ENCODE results near the gene NUBPL.
"Not testable (repeated sequence)": the region's sequence is repeated elsewhere in the genome, so short reads cannot be mapped to it uniquely, and the experiment has no call there.

The NUBPL gene

GRCh38 chr14:31749275-31749674 is 188.1 kb downstream of the NUBPL start:
- DNase-seq, result no peak

GRCh38 chr14:31751047-31751446 is 189.8 kb downstream of the NUBPL start:
- DNase-seq, result not testable (repeated sequence)

DNA sequence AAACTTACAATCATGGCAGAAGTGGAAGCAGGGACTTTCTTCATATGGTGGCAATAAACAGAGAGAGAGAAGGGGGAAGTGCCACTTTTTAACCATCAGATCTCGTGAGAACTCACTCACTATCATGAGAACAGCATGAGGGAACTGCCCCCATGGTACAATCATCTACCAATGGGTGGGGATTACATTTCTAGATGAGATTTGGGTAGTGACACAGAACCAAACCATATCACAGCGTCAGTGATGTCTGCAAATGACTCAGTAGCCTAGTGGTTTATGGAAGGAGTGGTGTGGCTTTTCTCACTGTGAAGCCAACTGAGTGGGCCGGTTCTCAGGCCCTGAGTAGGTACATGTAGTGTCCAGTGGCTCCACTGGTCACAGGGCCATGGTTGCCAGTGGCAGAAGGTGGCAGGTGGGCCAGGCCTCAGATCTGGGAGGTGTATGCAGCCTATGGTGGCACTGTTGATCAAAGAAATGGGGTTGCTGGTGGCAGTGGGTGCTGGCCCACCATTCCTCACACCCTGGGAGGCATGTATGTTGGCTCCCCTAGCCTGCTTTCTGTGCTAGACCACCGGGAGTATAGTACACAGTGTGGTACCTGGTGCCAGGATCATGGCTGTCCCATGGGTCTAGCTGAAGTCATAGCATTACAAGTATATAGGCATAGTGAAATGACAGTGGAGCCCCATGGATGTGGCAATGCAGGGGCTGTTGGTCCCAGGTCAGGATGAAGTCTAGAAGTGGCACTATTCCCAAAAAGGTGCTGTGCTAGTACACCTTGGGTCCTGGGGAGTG is 191.9 kb downstream of the NUBPL start:
- DNase-seq, result no peak

DNA sequence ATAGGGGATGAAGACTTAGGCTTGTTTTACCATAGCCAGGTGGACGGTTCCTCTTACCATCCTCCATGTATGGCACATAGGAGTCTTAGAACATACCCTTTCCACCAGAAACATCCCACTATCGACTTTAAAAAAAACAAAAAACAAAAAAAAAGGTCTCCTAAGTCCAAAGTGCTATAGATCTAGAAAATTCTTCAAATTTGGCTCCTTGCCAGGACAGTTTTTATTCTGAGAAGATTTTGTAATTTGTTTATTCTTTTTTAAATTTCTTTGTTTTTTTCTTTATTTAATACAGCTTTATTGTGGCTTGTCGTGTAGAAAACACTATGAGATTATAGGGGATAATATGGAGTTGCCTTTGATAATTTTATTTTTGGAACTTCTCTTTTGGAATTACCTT is 197.7 kb downstream of the NUBPL start:
- no peak for DNase-seq

DNA sequence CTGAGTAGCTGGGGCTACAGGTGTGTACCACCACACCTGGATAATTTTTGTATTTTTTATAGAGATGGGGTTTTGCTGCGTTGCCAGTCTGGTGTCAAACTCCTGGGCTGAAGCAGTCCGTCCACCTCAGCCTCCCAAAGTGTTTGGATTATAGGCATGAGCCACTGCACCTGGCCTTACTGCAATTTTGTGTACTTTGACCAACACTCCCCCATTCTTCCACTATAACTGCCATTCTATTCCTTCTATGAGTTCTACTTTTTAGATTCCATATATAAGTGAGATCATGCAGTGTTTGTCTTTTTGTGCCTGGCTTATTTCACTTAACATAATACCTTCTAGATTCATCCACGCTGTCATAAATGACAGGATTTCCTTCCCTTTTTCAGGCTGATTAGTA is 199.1 kb downstream of the NUBPL start:
- DNase-seq, result no peak

- DNase-seq, result no peak
Observed at GRCh38 chr14:31761325-31761724, 200.1 kb downstream of the NUBPL start.

- no peak for DNase-seq
Observed at GRCh38 chr14:31763041-31763440, 201.8 kb downstream of the NUBPL start.

DNA sequence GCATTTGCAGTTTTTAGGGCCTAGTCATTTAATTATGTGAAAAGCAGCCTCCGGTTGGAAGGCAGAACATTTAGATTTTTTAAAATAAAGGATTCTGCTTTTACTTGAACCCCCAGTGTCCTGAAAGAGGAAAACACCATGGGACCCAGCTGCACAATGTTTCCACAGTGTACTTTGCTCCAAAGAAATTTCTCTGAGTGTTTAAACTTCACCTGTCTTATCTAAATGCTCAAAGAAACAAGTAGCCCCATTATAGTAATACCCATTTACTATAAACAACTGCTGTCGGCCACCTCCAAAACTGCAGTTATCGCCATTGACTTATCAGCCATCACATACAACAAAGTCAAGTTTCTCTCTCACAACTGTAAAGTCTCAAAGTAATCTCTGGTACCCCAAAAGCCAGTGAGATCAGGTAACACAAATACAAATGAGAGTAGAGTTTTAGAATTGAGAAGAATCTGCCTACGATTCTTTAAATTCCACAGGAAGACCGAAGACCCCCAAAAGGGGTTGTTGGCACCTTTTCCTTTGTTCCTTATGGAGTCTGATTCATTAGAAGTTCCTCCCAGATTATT is 205.2 kb downstream of the NUBPL start:
- no peak for DNase-seq

GRCh38 chr14:31768355-31768754 is 207.2 kb downstream of the NUBPL start:
- DNase-seq, result no peak

GRCh38 chr14:31770271-31770670 is 209.1 kb downstream of the NUBPL start:
- no peak for DNase-seq

DNA sequence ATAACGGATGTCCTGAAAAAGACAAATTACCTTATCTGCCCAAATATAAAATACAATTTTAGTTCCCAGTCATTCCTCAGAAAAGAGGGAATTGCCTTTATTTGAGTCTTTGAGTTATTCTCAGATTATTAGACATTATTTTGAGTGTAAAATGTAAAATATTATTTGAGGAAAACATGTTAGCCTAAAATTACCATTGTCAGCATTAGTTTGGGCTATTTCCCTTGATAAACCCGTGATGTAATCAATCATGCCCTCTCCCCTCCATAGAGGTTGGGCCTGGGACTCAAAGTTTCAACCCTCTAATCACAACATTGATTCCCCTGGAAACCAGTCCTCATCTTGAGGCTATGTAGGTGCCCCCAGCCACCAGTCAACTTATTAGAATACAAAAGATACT is 213.4 kb downstream of the NUBPL start:
- DNase-seq, result no peak

GRCh38 chr14:31777312-31777711 is 216.1 kb downstream of the NUBPL start:
- no peak for DNase-seq

GRCh38 chr14:31781578-31781977 is 220.4 kb downstream of the NUBPL start:
- DNase-seq, result no peak

DNA sequence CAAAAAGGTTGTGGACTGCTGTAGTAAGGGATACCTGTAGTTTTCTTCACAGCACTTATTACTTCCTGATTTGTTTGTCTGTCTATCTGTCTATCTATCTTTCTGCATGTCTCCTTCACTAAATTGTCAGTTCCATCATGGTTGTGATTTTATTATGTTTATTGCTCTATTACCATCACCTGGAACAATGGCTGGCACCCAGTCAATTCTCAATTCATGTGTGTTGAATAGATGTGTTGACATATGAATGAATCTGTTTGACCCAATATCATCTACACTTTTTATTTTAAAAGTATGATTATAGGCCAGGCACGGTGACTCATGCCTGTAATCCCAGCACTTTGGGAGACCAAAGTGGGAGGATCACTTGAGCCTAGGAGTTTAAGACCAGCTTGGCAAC is 224.4 kb downstream of the NUBPL start:
- no peak for DNase-seq

- no peak for DNase-seq
Observed at GRCh38 chr14:31787377-31787776, 226.2 kb downstream of the NUBPL start.

GRCh38 chr14:31788340-31788739 is 227.1 kb downstream of the NUBPL start:
- DNase-seq, result no peak

GRCh38 chr14:31792726-31793125 is 231.5 kb downstream of the NUBPL start:
- DNase-seq, result no peak

DNA sequence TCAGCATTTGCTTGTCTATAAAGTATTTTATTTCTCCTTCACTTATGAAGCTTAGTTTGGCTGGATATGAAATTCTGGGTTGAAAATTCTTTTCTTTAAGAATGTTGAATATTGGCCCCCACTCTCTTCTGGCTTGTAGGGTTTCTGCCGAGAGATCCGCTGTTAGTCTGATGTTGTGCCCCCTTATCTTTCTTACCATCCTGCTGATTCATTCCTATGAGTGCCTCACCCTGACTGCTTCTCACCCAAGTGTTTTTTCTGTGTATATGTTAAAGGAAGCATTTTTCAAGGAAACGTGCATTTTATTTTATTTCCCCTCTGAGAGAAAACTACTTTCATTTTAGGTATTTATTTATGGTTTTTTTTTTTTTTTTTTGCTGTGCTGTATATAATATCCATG is 236.7 kb downstream of the NUBPL start:
- DNase-seq, result not testable (repeated sequence)

GRCh38 chr14:31802838-31803237 is 241.6 kb downstream of the NUBPL start:
- DNase-seq, result no peak

DNA sequence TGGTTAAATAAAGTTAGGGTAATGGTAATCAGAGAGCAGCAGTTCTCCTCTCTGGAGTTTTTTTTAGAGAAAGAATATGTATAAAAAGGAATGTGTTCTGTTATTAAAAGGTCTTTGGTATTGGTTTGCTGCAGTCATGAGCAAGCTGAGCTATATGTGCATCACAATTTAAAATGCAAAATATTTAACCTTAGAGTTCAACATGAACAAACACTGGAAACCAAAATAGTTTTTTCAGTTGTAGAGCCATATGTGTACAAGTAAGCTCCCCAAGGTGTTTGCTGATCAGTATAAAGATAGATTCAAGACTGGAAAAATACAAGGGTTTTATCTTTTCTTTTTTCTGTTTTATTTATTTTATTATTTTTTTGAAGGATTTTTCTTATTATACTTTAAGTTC is 245.0 kb downstream of the NUBPL start:
- DNase-seq, result no peak

DNA sequence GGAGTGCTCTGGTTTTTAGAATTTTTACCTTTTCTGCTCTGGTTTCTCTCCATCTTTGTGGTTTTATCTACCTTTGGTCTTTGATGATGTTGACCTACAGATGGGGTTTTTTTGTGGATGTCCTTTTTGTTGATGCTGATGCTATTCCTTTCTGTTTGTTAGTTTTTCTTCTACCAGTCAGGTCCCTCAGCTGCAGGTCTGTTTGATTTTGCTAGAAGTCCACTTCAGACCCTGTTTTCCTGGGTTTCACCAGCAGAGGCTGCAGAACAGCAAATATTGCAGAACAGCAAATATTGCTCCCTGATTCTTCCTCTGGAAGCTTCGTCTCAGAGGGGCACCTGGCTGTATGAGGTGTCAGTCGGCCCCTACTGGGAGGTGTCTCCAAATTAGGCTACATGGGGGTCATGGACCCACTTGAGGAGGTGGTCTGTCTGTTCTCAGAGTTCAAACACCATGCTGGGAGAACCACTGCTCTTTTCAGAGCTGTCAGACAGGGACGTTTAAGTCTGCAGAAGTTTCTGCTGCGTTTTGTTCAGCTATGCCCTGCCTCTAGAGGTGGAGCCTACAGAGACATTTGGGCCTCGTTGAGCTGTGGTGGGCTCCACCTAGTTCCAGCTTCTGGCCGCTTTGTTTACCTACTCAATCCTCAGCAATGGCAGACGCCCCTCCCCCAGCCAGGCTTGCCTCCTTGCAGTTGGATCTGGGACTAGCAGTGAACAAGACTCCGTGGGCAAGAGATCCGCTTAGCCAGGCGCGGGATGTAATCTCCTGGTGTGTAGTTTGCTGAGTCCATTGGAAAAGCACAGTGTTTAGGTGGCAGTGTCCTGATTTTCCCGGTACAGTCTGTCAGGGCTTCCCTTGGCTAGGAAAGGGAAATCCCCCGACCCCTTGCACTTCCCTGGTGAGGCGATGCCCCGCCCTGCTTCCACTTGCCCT is 250.8 kb downstream of the NUBPL start:
- not testable (repeated sequence) for DNase-seq

GRCh38 chr14:31813724-31814490 is 252.7 kb downstream of the NUBPL start:
- DNase-seq, result not testable (repeated sequence)

GRCh38 chr14:31819281-31819680 is 258.1 kb downstream of the NUBPL start:
- DNase-seq, result no peak
